GM21528 (cell line): ENCODE measurements around the gene RBL2.
"Not testable (repeated sequence)": the region's sequence is repeated elsewhere in the genome, so short reads cannot be mapped to it uniquely, and the experiment has no call there.

ENCODE experiments used
- ATAC-seq: cut with Tn5 transposase; IDR thresholded peaks from one replicate; pipeline ENCODE4 v1.9.1; 2021; ENCODE audit warnings: mild to moderate bottlenecking, moderate library complexity; ENCODE audit not compliant: unreplicated experiment, low FRiP score

The RBL2 gene

DNA sequence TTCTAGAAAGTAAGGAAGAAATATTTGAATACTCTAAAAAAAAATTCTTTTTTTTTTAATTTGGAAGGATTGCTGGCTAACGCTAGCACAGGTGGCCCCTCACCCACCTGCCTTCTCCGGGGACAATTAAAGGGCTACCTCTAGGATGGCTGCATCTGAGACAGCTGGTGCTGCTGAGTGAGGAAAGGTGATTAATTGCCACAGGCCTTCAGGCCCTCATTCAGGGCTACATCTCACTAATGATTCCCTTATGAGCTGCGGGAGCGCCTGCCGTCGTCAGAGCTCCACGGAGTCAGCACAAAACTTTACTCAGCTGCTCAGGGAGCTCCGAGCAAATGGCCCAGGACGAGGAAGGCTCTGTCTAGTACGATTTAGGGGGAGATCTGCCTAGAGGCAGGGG, 95.8 kb downstream of the RBL2 start:
- ATAC-seq = no peak

DNA sequence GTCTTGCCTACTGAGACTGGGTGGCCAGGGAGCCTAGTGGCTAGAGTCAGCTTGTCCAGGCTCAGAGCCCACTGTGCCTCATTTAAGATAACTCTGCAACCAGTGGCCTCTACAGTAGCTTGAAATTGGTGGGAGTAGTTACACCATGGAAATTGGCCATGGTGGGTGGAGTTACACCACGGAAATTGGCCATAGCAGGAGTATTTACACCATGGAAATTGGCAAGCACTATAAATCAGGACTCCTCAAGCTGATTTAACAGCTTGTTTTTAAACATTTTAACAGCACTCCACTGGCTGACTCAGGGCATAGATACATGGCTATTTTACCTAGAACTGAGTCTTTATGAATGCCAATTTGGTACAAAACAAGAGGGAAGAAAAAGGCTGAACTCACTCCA, 96.5 kb downstream of the RBL2 start:
- ATAC-seq = no peak

DNA sequence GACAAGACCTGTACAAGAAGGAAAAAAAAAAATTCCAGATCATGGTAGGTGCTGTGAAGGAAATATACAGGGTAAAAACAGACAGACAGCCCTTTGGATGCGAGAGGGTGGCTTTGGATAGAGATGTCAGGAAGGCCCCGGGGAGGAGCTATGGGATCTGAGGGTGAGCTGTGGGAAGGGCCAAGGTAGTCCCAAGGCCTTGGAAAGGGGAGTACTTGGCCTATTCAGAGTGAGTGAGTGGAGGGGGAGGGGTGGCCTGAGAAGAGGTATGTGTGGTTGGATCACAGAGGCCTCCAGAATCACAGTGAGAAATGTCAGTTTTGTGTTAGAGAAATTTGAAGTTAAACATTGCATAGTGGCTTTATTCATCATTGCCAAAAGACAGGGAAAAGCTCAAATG, 99.9 kb downstream of the RBL2 start:
- no peak for ATAC-seq

DNA sequence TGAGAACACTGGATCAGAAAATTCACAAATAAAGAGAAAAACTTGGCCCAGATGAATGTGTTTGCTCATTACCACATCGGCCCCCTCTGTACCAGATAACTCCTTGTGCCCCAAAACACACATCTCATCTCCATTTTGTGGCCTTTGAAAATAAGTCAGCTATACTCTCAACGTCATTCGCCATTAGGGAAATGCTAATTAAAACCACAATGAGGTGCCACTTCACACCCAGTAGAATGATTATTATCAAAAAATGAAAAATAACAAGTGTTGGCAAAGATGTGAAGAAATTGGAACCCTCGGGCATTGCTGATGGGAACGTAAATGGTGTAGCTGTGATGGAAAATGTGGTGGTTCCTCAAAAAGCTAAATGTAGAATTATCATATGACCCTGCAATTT, 103.4 kb downstream of the RBL2 start:
- no peak for ATAC-seq

DNA sequence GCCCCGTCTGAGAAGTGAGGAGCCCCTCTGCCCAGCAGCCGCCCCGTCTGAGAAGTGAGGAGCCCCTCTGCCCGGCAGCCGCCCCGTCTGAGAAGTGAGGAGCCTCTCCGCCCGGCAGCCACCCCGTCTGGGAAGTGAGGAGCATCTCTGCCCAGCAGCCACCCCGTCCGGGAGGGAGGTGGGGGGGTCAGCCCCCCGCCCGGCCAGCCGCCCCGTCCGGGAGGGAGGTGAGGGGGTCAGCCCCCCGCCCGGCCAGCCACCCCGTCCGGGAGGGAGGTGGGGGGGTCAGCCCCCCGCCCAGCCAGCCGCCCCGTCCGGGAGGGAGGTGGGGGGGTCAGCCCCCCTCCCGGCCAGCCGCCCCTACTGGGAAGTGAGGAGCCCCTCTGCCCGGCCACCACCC, 105.1 kb downstream of the RBL2 start:
- ATAC-seq = not testable (repeated sequence)

DNA sequence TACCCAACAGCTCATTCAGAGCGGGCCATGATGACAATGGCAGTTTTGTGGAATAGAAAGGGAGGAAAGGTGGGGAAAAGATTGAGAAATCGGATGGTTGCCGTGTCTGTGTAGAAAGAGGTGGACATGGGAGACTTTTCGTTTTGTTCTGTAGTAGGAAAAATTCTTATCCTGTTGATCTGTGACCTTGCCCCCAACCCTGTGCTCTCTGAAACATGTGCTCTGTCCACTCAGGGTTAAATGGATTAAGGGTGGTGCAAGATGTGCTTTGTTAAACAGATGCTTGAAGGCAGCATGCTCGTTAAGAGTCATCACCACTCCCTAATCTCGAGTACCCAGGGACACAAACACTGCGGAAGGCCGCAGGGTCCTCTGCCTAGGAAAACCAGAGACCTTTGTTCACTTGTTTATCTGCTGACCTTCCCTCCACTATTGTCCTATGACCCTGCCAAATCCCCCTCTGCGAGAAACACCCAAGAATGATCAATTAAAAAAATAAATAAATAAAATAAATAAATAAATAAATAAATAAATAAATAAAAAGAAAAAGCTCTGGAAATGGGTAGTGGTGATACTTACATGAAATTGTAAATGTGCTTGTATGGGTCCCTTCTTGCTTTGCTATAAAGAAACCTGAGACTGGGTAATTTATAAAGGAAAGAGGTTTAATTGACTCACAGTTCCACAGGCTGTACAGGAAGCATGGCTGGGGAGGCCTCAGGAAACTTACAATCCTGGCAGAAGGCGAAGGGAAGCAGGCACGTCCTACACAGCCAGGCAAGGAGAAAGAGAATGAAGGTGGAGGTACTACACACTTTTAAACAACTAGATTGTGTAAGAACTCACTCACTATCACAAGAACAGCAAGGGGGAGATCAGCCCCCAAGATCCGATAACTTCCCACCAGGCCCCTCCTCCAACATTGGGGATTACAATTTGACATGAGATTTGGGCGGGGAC, 105.8 kb downstream of the RBL2 start:
- ATAC-seq = not testable (repeated sequence)
